H9 (cell line): ENCODE results near the gene SOCS1. TPM values are rescaled to one million over a fixed set of nuclear protein-coding genes. Genes with fewer than 3 reads are reported as not detected.
"Not testable (repeated sequence)": the region's sequence is repeated elsewhere in the genome, so short reads cannot be mapped to it uniquely, and the experiment has no call there.

Source experiments
- DNase-seq: peaks from one replicate; pipeline ENCODE4 v3.0.0-alpha.2; 2017
- H2AFZ ChIP-seq: one replicate; pipeline ENCODE4 v1.6.1; 2013; ENCODE audit warnings: mild to moderate bottlenecking, low read length, control low read depth, moderate library complexity
- H2AK5ac ChIP-seq: 2 replicates; pipeline ENCODE4 v1.6.1; 2013; ENCODE audit warnings: low read length, control low read depth, mixed read lengths; ENCODE audit not compliant: insufficient read length
- H2BK120ac ChIP-seq: one replicate; pipeline ENCODE4 v1.6.1; 2013; ENCODE audit warnings: low read depth, mild to moderate bottlenecking, low read length, control low read depth, inconsistent platforms; ENCODE audit not compliant: poor library complexity, severe bottlenecking
- H2BK12ac ChIP-seq: 2 replicates; pipeline ENCODE4 v1.6.1; 2013; ENCODE audit warnings: low read length, control low read depth, mixed read lengths, low read depth; ENCODE audit not compliant: insufficient read length
- H2BK15ac ChIP-seq: 2 replicates; pipeline ENCODE4 v1.6.1; 2013; ENCODE audit warnings: low read depth, low read length, control low read depth
- H2BK20ac ChIP-seq: one replicate; pipeline ENCODE4 v1.6.1; 2013; ENCODE audit warnings: low read depth, mild to moderate bottlenecking, low read length, control low read depth, inconsistent platforms; ENCODE audit not compliant: poor library complexity, severe bottlenecking
- H2BK5ac ChIP-seq: 2 replicates; pipeline ENCODE4 v1.6.1; 2013; ENCODE audit warnings: low read length, control low read depth, mixed read lengths; ENCODE audit not compliant: insufficient read length
- H3K14ac ChIP-seq: 2 replicates; pipeline ENCODE4 v1.6.1; 2013; ENCODE audit warnings: low read length, control low read depth; ENCODE audit not compliant: insufficient read depth
- H3K18ac ChIP-seq: 2 replicates; pipeline ENCODE4 v1.6.1; 2013; ENCODE audit warnings: low read depth, mild to moderate bottlenecking, mixed read lengths, low read length, control low read depth; ENCODE audit not compliant: insufficient read length
- H3K23ac ChIP-seq: 2 replicates; pipeline ENCODE4 v1.6.1; 2013; ENCODE audit warnings: low read length, control low read depth, mixed read lengths, low read depth; ENCODE audit not compliant: insufficient read length
- H3K23me2 ChIP-seq: 2 replicates; pipeline ENCODE4 v1.6.1; 2013; ENCODE audit warnings: low read depth, mild to moderate bottlenecking, mixed read lengths, low read length, control low read depth; ENCODE audit not compliant: insufficient read length, poor library complexity, severe bottlenecking
- H3K27ac ChIP-seq: 2 replicates; pipeline ENCODE4 v1.5.1; 2013; ENCODE audit warnings: low read length, control low read depth, mixed read lengths, low read depth; ENCODE audit not compliant: insufficient read length
- H3K27me3 ChIP-seq: 2 replicates; pipeline ENCODE4 v1.6.1; 2013; ENCODE audit warnings: low read length, control low read depth, inconsistent platforms; ENCODE audit not compliant: insufficient read depth
- H3K4ac ChIP-seq: 2 replicates; pipeline ENCODE4 v1.6.1; 2013; ENCODE audit warnings: low read depth, mild to moderate bottlenecking, control low read depth, inconsistent platforms, low read length, moderate library complexity
- H3K4me1 ChIP-seq: 2 replicates; pipeline ENCODE4 v1.6.1; 2013; ENCODE audit warnings: low read length, control low read depth, inconsistent platforms; ENCODE audit not compliant: insufficient read depth
- H3K4me2 ChIP-seq: 2 replicates; pipeline ENCODE4 v1.6.1; 2013; ENCODE audit warnings: low read length, control low read depth, mixed read lengths; ENCODE audit not compliant: insufficient read length, insufficient read depth
- H3K56ac ChIP-seq: 2 replicates; pipeline ENCODE4 v1.6.1; 2013; ENCODE audit warnings: low read depth, mild to moderate bottlenecking, mixed read lengths, low read length, control low read depth; ENCODE audit not compliant: insufficient read length
- H3K79me1 ChIP-seq: 2 replicates; pipeline ENCODE4 v1.6.1; 2013; ENCODE audit warnings: low read depth, mild to moderate bottlenecking, moderate library complexity, low read length, control low read depth, inconsistent platforms; ENCODE audit not compliant: insufficient read depth, poor library complexity, severe bottlenecking
- H3K79me2 ChIP-seq: 2 replicates; pipeline ENCODE4 v1.6.1; 2013; ENCODE audit warnings: low read length, control low read depth, inconsistent platforms; ENCODE audit not compliant: insufficient read depth
- H3K9ac ChIP-seq: 2 replicates; pipeline ENCODE4 v1.6.1; 2013; ENCODE audit warnings: low read length, control low read depth, mixed read lengths; ENCODE audit not compliant: insufficient read length; ENCODE audit errors: extremely low read depth
- H3K9me3 ChIP-seq: one replicate; pipeline ENCODE4 v1.6.1; 2013; ENCODE audit warnings: low read depth, low read length, inconsistent platforms; ENCODE audit not compliant: control insufficient read depth
- H3T11ph ChIP-seq: one replicate; pipeline ENCODE4 v1.6.1; 2013; ENCODE audit warnings: mild to moderate bottlenecking, low read length, control low read depth, inconsistent platforms
- H4K20me1 ChIP-seq: one replicate; pipeline ENCODE4 v1.6.1; 2013; ENCODE audit not compliant: control insufficient read depth, insufficient read length, insufficient read depth
- H4K5ac ChIP-seq: 2 replicates; pipeline ENCODE4 v1.6.1; 2013; ENCODE audit warnings: low read depth, mild to moderate bottlenecking, mixed read lengths, low read length, control low read depth; ENCODE audit not compliant: insufficient read length
- H4K8ac ChIP-seq: replicated peaks from 2 replicates; pipeline ENCODE4 v1.6.1; 2013; ENCODE audit warnings: low read length, control low read depth, mixed read lengths, low read depth; ENCODE audit not compliant: insufficient read length
- H4K91ac ChIP-seq: 2 replicates; pipeline ENCODE4 v1.6.1; 2013; ENCODE audit warnings: low read depth, mild to moderate bottlenecking, moderate library complexity, mixed read lengths, low read length, control low read depth; ENCODE audit not compliant: insufficient read length
- H3K27ac Mint-ChIP-seq, 3 experiments: 2 replicates in 2 of 3; 3 replicates in 1 of 3; pipeline ENCODE4 v1.8.0; 2020 to 2021; ENCODE audit warnings: mixed read lengths in 3 of 3, mild to moderate bottlenecking in 1 of 3, moderate library complexity in 1 of 3
- H3K27me3 Mint-ChIP-seq: 2 replicates; pipeline ENCODE4 v1.8.0; 2021; ENCODE audit warnings: low read depth, mild to moderate bottlenecking, moderate library complexity, mixed read lengths
- H3K36me3 Mint-ChIP-seq, 3 experiments: 2 replicates in 2 of 3; 3 replicates in 1 of 3; pipeline ENCODE4 v1.8.0; 2020 to 2021; ENCODE audit warnings: low read depth in 3 of 3, mixed read lengths in 3 of 3; ENCODE audit not compliant: insufficient read depth in 1 of 3
- H3K4me1 Mint-ChIP-seq, 2 experiments: 2 replicates each; pipeline ENCODE4 v1.8.0; 2020; ENCODE audit warnings: mixed read lengths in 2 of 2
- H3K4me3 Mint-ChIP-seq, 2 experiments: 2 replicates in 1 of 2; 3 replicates in 1 of 2; pipeline ENCODE4 v1.8.0; 2020 to 2021; ENCODE audit warnings: mild to moderate bottlenecking in 2 of 2, mixed read lengths in 2 of 2, moderate library complexity in 1 of 2
- H3K9me3 Mint-ChIP-seq, 2 experiments: 2 replicates in 1 of 2; 3 replicates in 1 of 2; pipeline ENCODE4 v1.8.0; 2020; ENCODE audit warnings: mild to moderate bottlenecking in 2 of 2, mixed read lengths in 2 of 2, moderate library complexity in 1 of 2
- WGBS: extraction: QIAGEN DNeasy Blood & Tissue Kit; methylation state at CpG from one replicate; pipeline ENCODE4 v1.1.7; 2013; ENCODE audit warnings: missing lambda C conversion rate, low lambda C conversion rate, mixed read lengths; ENCODE audit not compliant: insufficient read length; ENCODE audit errors: extremely low coverage; 5-methylcytosine and 5-hydroxymethylcytosine counted together
- total RNA-seq: library from RNA; stranded (reverse); gene quantifications from 2 replicates; pipeline ENCODE4 v1.2.1, GENCODE V29; 2021
- TF ChIP-seq, protein P1 (sequence below): fragments of 200-600 bp; sonication (generic); conservative IDR thresholded peaks from 3 replicates; pipeline ENCODE4 v1.8.0; 2021; ENCODE audit warnings: antibody characterized with exemption, mild to moderate bottlenecking

The SOCS1 gene
- total RNA-seq, 1 experiment from 2014 or later, result 11.0 TPM

GRCh38 chr16:11290102-11290893, 34.3 kb upstream of the SOCS1 start:
- Histone ChIP-seq H3K27ac (no peak overlapping the region), H3K14ac (no peak overlapping the region), H3K23me2 (no peaks in the 10 kb centered on the region), H4K20me1 (no peaks in the 10 kb centered on the region), H3K4me1 (peaks cover 2% of the 10 kb centered on the region; the same call in 1 of the 2 replicates), H3K4ac (no peak overlapping the region), H2BK5ac (no peak overlapping the region), H2BK15ac (no peak overlapping the region), H3K4me2 (no peak overlapping the region), H3K18ac (no peak overlapping the region), H4K5ac (no peak overlapping the region), H3K79me1 (no peaks in the 10 kb centered on the region), H3T11ph (no peak overlapping the region), H3K9ac (no peak overlapping the region), H3K79me2 (no peaks in the 10 kb centered on the region), H2BK12ac (no peak overlapping the region), H4K91ac (no peak overlapping the region), H3K27me3 (no peaks in the 10 kb centered on the region), H3K56ac (no peak overlapping the region), H2BK120ac (no peak overlapping the region), H3K9me3 (no peaks in the 10 kb centered on the region), H2BK20ac (no peak overlapping the region), H2AFZ (no peak overlapping the region), H3K23ac (no peak overlapping the region), H2AK5ac (no peak overlapping the region), H4K8ac (no peak overlapping the region)
- no CpG with 5 or more reads among the region's 8 CpGs for WGBS
- Mint-ChIP-seq H3K4me1 (peaks cover 16 to 25% of the 10 kb centered on the region in 2 experiments), H3K9me3 (no peaks in the 10 kb centered on the region), H3K36me3 (no peaks in the 10 kb centered on the region; a peak in 1 of 7 replicates), H3K27me3 (no peaks in the 10 kb centered on the region; the same call in none of the 2 replicates), H3K4me3 (no peak overlapping the region), H3K27ac (peak overlapping the region in 1 of 3 experiments; percentile 4; a peak in 3 of 7 replicates)
- TF ChIP-seq, protein P1, sequence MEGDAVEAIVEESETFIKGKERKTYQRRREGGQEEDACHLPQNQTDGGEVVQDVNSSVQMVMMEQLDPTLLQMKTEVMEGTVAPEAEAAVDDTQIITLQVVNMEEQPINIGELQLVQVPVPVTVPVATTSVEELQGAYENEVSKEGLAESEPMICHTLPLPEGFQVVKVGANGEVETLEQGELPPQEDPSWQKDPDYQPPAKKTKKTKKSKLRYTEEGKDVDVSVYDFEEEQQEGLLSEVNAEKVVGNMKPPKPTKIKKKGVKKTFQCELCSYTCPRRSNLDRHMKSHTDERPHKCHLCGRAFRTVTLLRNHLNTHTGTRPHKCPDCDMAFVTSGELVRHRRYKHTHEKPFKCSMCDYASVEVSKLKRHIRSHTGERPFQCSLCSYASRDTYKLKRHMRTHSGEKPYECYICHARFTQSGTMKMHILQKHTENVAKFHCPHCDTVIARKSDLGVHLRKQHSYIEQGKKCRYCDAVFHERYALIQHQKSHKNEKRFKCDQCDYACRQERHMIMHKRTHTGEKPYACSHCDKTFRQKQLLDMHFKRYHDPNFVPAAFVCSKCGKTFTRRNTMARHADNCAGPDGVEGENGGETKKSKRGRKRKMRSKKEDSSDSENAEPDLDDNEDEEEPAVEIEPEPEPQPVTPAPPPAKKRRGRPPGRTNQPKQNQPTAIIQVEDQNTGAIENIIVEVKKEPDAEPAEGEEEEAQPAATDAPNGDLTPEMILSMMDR, result no peak
- no peak for DNase-seq

GRCh38 chr16:11289696-11290095, 33.7 kb upstream of the SOCS1 start:
- not testable (repeated sequence) for H3K4me1 ChIP-seq, DNase-seq, H3K56ac ChIP-seq, H4K91ac ChIP-seq, H3K4me2 ChIP-seq, H3K9ac ChIP-seq, H2BK120ac ChIP-seq, H2AFZ ChIP-seq, H4K8ac ChIP-seq, H2BK5ac ChIP-seq, H3K14ac ChIP-seq, H3K36me3 Mint-ChIP-seq, H2BK15ac ChIP-seq, H3T11ph ChIP-seq, H3K9me3 ChIP-seq, H2BK20ac ChIP-seq, H3K9me3 Mint-ChIP-seq, H3K4me3 Mint-ChIP-seq, H3K79me2 ChIP-seq, H3K27me3 ChIP-seq, H3K27ac ChIP-seq, H3K79me1 ChIP-seq, H2BK12ac ChIP-seq, H4K20me1 ChIP-seq, H3K27ac Mint-ChIP-seq, H2AK5ac ChIP-seq, H3K4ac ChIP-seq, H3K23ac ChIP-seq, H3K27me3 Mint-ChIP-seq, H4K5ac ChIP-seq, H3K23me2 ChIP-seq, H3K18ac ChIP-seq
- H3K4me1 Mint-ChIP-seq, result peaks cover 16 to 25% of the 10 kb centered on the region in 2 experiments
- no CpG with 5 or more reads among the region's 4 CpGs for whole genome bisulfite sequencing
